Measurements from ENCODE around the gene GRIK5. TPM values are rescaled to one million over a fixed set of nuclear protein-coding genes. Genes with fewer than 3 reads are reported as not detected.

The GRIK5 gene
- polyA plus RNA-seq, 1 experiment: 0.06 TPM

- ChIA-PET POLR2A (no interaction called here), CTCF (interaction anchor here (0.9 kb wide), 1 partner anchor 25 kb away, joined by 3 read pairs; no protein-coding TSS in a partner anchor)
- DNase-seq (ENCODE audit: low read depth): no peak
- Histone ChIP-seq H3K27me3 (ENCODE audit: control insufficient read depth, insufficient read depth, low read length) (peaks cover 22% of the 10 kb centered on the region), H3K36me3 (ENCODE audit: control insufficient read depth, insufficient read depth, low read length) (no peaks in the 10 kb centered on the region), H3K4me3 (ENCODE audit: low read depth, low read length) (no peak overlapping the region)
- no peak for TF ChIP-seq CTCF (IDR thresholded peaks at IDR 0.05; ENCODE audit: insufficient read depth, low read depth, low read length)
Measured at GRCh38 chr19:42003506-42004294, 66.3 kb downstream of the GRIK5 start.

- no peak for DNase-seq (ENCODE audit: low read depth)
- ChIA-PET POLR2A (no interaction called here), CTCF (interaction anchor here (2.0 to 4.3 kb wide), 4 partner anchors 8 to 38 kb away, joined by 4 to 33 read pairs (median 11); no protein-coding TSS in a partner anchor)
- Histone ChIP-seq H3K36me3 (ENCODE audit: control insufficient read depth, insufficient read depth, low read length) (no peaks in the 10 kb centered on the region), H3K27me3 (ENCODE audit: control insufficient read depth, insufficient read depth, low read length) (peaks cover 31% of the 10 kb centered on the region), H3K4me3 (ENCODE audit: low read depth, low read length) (no peak overlapping the region)
- no peak for TF ChIP-seq CTCF (IDR thresholded peaks at IDR 0.05; ENCODE audit: insufficient read depth, low read depth, low read length)
Measured at GRCh38 chr19:41999878-42000208, 70.2 kb downstream of the GRIK5 start.

- CTCF ChIA-PET: interaction anchor here (0.6 to 4.3 kb wide), 10 partner anchors 9 to 319 kb away, joined by 3 to 33 read pairs (median 7); no protein-coding TSS in a partner anchor
- POLR2A ChIA-PET: no interaction called here
- TF ChIP-seq CTCF (IDR thresholded peaks at IDR 0.05; ENCODE audit: insufficient read depth, low read depth, low read length): no peak
Measured at GRCh38 chr19:41999071-41999877, 70.7 kb downstream of the GRIK5 start.

GRCh38 chr19:41998246-41999020, 71.6 kb downstream of the GRIK5 start:
- TF ChIP-seq CTCF (IDR thresholded peaks at IDR 0.05; ENCODE audit: insufficient read depth, low read depth, low read length): peak; percentile 86
- H3K36me3 ChIP-seq (ENCODE audit: control insufficient read depth, insufficient read depth, low read length): no peaks in the 10 kb centered on the region
- no peak overlapping the region; the same call in 1 of the 2 replicates for H3K4me3 ChIP-seq (ENCODE audit: low read depth, low read length)
- DNase-seq (ENCODE audit: low read depth): no peak
- ChIA-PET POLR2A (no interaction called here), CTCF (interaction anchor here (0.6 to 4.3 kb wide), 12 partner anchors 10 to 382 kb away, joined by 3 to 33 read pairs (median 5); no protein-coding TSS in a partner anchor)
- H3K27me3 ChIP-seq (ENCODE audit: control insufficient read depth, insufficient read depth, low read length): peaks cover 34% of the 10 kb centered on the region

More at GRCh38 chr19:41999071-41999877, 70.7 kb downstream of the GRIK5 start:
- no peak for DNase-seq (ENCODE audit: low read depth)
- no peak overlapping the region for H3K4me3 ChIP-seq (ENCODE audit: low read depth, low read length)
- H3K27me3 ChIP-seq (ENCODE audit: control insufficient read depth, insufficient read depth, low read length): peaks cover 31% of the 10 kb centered on the region
- H3K36me3 ChIP-seq (ENCODE audit: control insufficient read depth, insufficient read depth, low read length): no peaks in the 10 kb centered on the region

All from BJ (cell line).